ENCODE results near the gene NINJ1.

DNA sequence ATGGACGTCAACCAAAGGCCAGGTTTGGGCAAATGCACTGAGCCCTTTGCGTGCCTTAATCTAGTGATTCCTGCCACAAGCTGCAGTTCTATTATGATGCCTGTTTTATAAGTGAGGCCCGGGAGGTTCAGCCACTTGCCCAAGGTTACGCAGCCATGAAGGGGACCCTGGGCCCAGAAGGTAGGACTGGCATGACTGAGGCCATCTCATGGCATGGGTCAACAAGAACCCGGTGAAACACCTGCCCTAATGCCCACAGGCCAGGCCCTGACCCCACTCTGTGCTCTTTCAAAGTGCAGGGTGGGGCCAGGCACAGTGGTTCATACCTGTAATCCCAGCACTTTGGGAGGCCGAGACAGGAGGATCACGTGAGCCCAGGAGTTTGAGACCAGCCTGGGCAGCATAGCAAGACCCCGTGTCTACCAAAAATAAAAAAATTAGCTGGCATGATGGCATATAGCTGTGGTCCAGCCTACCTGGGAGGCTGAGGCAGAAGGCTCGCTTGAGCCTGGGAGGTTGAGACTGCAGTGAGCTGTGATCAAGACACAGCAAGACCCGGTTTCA, 8.6 kb downstream of the NINJ1 start:
- no peak for TF ChIP-seq POLR2A (IDR thresholded peaks at IDR 0.05)
- TF ChIP-seq, protein P1, sequence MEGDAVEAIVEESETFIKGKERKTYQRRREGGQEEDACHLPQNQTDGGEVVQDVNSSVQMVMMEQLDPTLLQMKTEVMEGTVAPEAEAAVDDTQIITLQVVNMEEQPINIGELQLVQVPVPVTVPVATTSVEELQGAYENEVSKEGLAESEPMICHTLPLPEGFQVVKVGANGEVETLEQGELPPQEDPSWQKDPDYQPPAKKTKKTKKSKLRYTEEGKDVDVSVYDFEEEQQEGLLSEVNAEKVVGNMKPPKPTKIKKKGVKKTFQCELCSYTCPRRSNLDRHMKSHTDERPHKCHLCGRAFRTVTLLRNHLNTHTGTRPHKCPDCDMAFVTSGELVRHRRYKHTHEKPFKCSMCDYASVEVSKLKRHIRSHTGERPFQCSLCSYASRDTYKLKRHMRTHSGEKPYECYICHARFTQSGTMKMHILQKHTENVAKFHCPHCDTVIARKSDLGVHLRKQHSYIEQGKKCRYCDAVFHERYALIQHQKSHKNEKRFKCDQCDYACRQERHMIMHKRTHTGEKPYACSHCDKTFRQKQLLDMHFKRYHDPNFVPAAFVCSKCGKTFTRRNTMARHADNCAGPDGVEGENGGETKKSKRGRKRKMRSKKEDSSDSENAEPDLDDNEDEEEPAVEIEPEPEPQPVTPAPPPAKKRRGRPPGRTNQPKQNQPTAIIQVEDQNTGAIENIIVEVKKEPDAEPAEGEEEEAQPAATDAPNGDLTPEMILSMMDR (IDR thresholded peaks at IDR 0.05), result no peak

Data from lower leg skin (tissue), 3 donors.